Sigmoid colon (tissue), 7 donors: ENCODE measurements around the gene ANKRD10. TPM values are rescaled to one million over a fixed set of nuclear protein-coding genes. Genes with fewer than 3 reads are reported as not detected.

Experiments
- DNase-seq: peaks from one replicate; pipeline ENCODE4 v3.0.0-alpha.2; 2019
- H3K27ac ChIP-seq, 4 donors: fragments of 200-600 bp; sonication (generic); one replicate each; pipeline ENCODE4 v1.5.1; 2016 to 2019; ENCODE audit warnings: mild to moderate bottlenecking in 1 of 4
- H3K27me3 ChIP-seq, 3 donors: fragments of 200-600 bp; sonication (generic); one replicate each; pipeline ENCODE4 v1.5.1; 2019; ENCODE audit warnings: mild to moderate bottlenecking in 1 of 3
- H3K36me3 ChIP-seq, 4 donors: fragments of 200-600 bp; sonication (generic); one replicate each; pipeline ENCODE4 v1.5.1; 2016 to 2019
- H3K4me1 ChIP-seq, 4 donors: fragments of 200-600 bp; sonication (generic); one replicate each; pipeline ENCODE4 v1.5.1; 2017 to 2019
- H3K4me3 ChIP-seq, 4 donors: fragments of 200-600 bp; sonication (generic); one replicate each; pipeline ENCODE4 v1.5.1; 2017 to 2019; ENCODE audit warnings: mild to moderate bottlenecking in 2 of 4, moderate library complexity in 1 of 4
- H3K9me3 ChIP-seq, 4 donors: fragments of 200-600 bp in 3 of 4; sonication (generic) in 3 of 4; one replicate each; pipeline versions ENCODE4 v1.5.1 to v1.6.1; 2013 to 2019
- CTCF ChIP-seq, 4 experiments: fragments of 450-650 bp in 3 of 4; fragments of 200-600 bp in 1 of 4; IDR thresholded peaks; one replicate each; pipeline ENCODE4 v1.5.1; 2016 to 2019; ENCODE audit warnings: antibody characterized with exemption in 4 of 4, mild to moderate bottlenecking in 3 of 4, moderate library complexity in 2 of 4
- EP300 ChIP-seq, 4 donors: sonication (generic); formaldehyde crosslinking; IDR thresholded peaks; one replicate each; pipeline ENCODE4 v1.6.1; 2017; ENCODE audit warnings: antibody characterized with exemption in 4 of 4
- POLR2A ChIP-seq, 2 donors: fragments of 450-650 bp; IDR thresholded peaks; one replicate each; pipeline ENCODE4 v1.6.1; 2016; ENCODE audit warnings: antibody characterized with exemption in 2 of 2, mild to moderate bottlenecking in 2 of 2, moderate library complexity in 2 of 2
- POLR2AphosphoS5 ChIP-seq, 4 donors: sonication (generic); formaldehyde crosslinking; IDR thresholded peaks; one replicate each; pipeline ENCODE4 v1.6.1; 2017; ENCODE audit warnings: antibody characterized with exemption in 4 of 4
- WGBS, 2 donors: extraction: QIAGEN DNeasy Blood & Tissue Kit; methylation state at CpG; one replicate each; pipeline ENCODE4 v1.1.7; 2013; 5-methylcytosine and 5-hydroxymethylcytosine counted together
- intact Hi-C: fragments of 100-400 bp; cut with DNase I; formaldehyde crosslinking; loops from one replicate; pipeline ENCODE4 v1.15.1; 2023
- polyA plus RNA-seq, 3 donors: library from polyadenylated mRNA; stranded (reverse); fragments of 200-250 nt; gene quantifications; one replicate each; pipeline ENCODE4 v1.2.3, GENCODE V29; 2013
- total RNA-seq, 4 donors: library from RNA; depleted of rRNA; stranded (reverse); fragments of >200 nt; gene quantifications; one replicate each; pipeline ENCODE4 v1.1.0, GENCODE V29; 2016
- donor health status: healthy with polysubstance abuse.
- donor health status: Bipolar disorder and iron deficiency.
- donor health status: healthy.

The ANKRD10 gene
- total and polyA plus RNA-seq, 7 donors = 41.4 to 179 (median 141) TPM

GRCh38 chr13:110936519-110936918, 21.6 kb upstream of the ANKRD10 start:
- no peak for TF ChIP-seq CTCF (IDR thresholded peaks at IDR 0.05)
- TF ChIP-seq POLR2A (IDR thresholded peaks at IDR 0.05) = no peak
- no peak for TF ChIP-seq POLR2AphosphoS5 (IDR thresholded peaks at IDR 0.05)
- TF ChIP-seq EP300 (IDR thresholded peaks at IDR 0.05) = no peak
- H3K27me3 ChIP-seq = no peaks in the 10 kb centered on the region
- intact Hi-C loops = no loop called here
- 96 to 97% methylated on average over 23 of the region's 23 CpGs for WGBS, 2 donors
- H3K9me3 ChIP-seq = peaks cover 0 to 15% (median 7%) of the 10 kb centered on the region in 4 donors
- DNase-seq = no peak
- no peak overlapping the region for H3K4me3 ChIP-seq
- no peaks in the 10 kb centered on the region for H3K36me3 ChIP-seq
- H3K4me1 ChIP-seq = no peaks in the 10 kb centered on the region
- H3K27ac ChIP-seq = no peak overlapping the region

GRCh38 chr13:110932588-110932987, 17.7 kb upstream of the ANKRD10 start:
- Histone ChIP-seq H3K4me3 (no peak overlapping the region), H3K36me3 (no peaks in the 10 kb centered on the region), H3K4me1 (no peaks in the 10 kb centered on the region), H3K27me3 (no peaks in the 10 kb centered on the region), H3K27ac (no peak overlapping the region), H3K9me3 (peaks cover 0 to 15% (median 7%) of the 10 kb centered on the region in 4 donors)
- intact Hi-C loops = no loop called here
- no peak for DNase-seq
- no peak for TF ChIP-seq POLR2A (IDR thresholded peaks at IDR 0.05)
- TF ChIP-seq EP300 (IDR thresholded peaks at IDR 0.05) = no peak
- no peak for TF ChIP-seq POLR2AphosphoS5 (IDR thresholded peaks at IDR 0.05)
- no peak for TF ChIP-seq CTCF (IDR thresholded peaks at IDR 0.05)
- 95% methylated on average over 3 of the region's 3 CpGs for WGBS, 2 donors

- Histone ChIP-seq H3K27ac (no peak overlapping the region), H3K36me3 (no peaks in the 10 kb centered on the region), H3K27me3 (no peaks in the 10 kb centered on the region), H3K9me3 (peaks cover 0 to 15% (median 7%) of the 10 kb centered on the region in 4 donors), H3K4me3 (no peak overlapping the region), H3K4me1 (peaks cover 0 to 15% (median 13%) of the 10 kb centered on the region in 4 donors)
- intact Hi-C loops = loop anchor here (5.0 kb wide), 1 partner anchor 108 kb away; no protein-coding TSS in a partner anchor
- TF ChIP-seq POLR2A (IDR thresholded peaks at IDR 0.05) = no peak
- no peak for TF ChIP-seq EP300 (IDR thresholded peaks at IDR 0.05)
- TF ChIP-seq CTCF (IDR thresholded peaks at IDR 0.05) = no peak
- no peak for TF ChIP-seq POLR2AphosphoS5 (IDR thresholded peaks at IDR 0.05)
- DNase-seq = no peak
- 84% methylated on average over 3 of the region's 3 CpGs for WGBS, 2 donors
Measured at GRCh38 chr13:110929104-110929777, 14.4 kb upstream of the ANKRD10 start.

GRCh38 chr13:110925023-110925612, 10.2 kb upstream of the ANKRD10 start:
- 70 to 80% methylated on average over 8 of the region's 8 CpGs for WGBS, 2 donors
- intact Hi-C loops = loop anchor here (5.0 kb wide), 1 partner anchor 112 kb away; no protein-coding TSS in a partner anchor
- no peaks in the 10 kb centered on the region for H3K27me3 ChIP-seq

More at GRCh38 chr13:110925023-110925612, 10.2 kb upstream of the ANKRD10 start:
- Histone ChIP-seq H3K9me3 (no peaks in the 10 kb centered on the region), H3K36me3 (no peaks in the 10 kb centered on the region), H3K4me1 (peaks cover 0 to 16% (median 15%) of the 10 kb centered on the region in 4 donors), H3K4me3 (no peak overlapping the region), H3K27ac (peak overlapping the region in 3 of 4 donors; percentile 4 to 61 (median 7))
- TF ChIP-seq CTCF (IDR thresholded peaks at IDR 0.05) (no peak), POLR2A (IDR thresholded peaks at IDR 0.05) (no peak), POLR2AphosphoS5 (IDR thresholded peaks at IDR 0.05) (no peak), EP300 (IDR thresholded peaks at IDR 0.05) (no peak)
- DNase-seq = no peak
